ENCODE data around the gene THSD8.
A peak's percentile ranks its signal among the peaks of the same experiment; 100 is the strongest.

Gene THSD8

DNA sequence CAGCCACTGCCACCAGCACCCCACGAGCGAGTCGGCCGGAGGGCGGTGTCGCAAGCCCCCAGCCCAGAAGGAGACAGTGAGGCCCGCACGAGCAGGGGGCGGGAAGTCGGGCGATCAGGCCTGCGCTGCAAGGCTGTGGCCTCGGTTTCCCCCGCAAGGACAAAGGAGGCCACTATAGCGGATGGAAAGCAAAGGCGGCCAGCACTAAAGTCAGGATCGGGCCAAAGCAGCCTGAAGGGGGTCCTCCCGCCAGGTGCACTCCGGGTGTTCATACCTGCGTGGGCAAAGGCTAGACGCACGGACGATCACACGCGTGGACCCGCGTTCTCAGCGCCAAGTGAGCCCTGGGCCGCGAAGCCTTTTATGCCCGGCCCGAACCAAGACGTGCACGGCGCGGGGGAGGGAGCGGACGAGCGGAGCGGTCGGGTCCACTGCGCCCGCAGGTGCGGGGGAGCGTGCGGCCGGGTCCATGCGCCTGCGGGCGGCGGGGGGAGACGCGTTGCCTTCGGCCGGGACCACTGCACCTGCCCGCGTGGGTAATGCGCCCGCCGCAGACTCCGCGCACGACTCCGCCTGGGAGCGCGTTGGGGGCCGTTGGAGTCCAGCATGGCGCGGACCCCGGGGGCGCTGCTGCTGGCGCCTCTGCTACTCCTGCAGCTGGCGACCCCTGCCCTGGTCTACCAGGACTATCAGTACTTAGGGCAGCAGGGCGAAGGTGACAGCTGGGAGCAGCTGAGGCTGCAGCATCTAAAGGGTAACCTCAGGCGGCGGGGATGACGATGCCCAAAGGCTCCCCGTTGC lies at the start of gene THSD8, which contains the start of gene PRDX2:
Gene THSD8, plus strand, starts transcription at position 604 of the 801 bp plus-strand sequence. Its CDS starts 3 bp downstream, at position 607.
Gene PRDX2, minus strand, starts transcription at position 335 of the 801 bp plus-strand sequence. CDS start 539 bp downstream, outside the sequence.
- DNase-seq (ENCODE audit: low spot score), result peak; percentile 87

DNA sequence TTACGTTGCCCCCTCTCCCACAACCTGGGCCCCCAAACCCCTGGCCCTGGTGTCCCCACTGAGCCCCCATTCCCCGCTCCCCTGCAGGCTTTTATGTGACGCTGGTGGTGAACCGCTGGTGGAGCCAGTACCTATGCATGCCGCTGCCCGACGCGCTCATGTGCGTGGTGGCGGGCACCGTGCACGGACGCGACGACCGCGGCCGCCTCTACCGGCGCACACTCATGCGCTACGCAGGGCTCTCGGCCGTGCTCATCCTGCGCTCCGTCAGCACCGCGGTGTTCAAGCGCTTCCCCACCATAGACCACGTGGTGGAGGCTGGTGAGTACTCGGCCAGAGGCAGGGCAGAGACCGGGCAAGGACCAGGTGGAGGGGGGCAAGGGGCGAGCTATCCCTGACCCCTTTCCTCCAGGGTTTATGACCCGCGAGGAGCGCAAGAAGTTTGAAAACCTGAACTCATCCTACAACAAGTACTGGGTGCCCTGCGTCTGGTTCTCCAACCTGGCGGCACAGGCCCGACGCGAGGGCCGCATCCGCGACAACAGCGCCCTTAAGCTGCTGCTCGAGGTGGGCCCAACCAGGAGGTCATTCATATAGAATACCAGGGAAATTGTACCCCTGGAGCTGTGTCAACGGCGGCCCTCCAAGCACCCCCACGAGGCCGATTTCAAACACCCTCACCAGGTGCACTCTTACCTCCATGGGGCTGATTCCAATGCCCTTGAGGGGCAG lies 47.2 kb upstream of the THSD8 start:
- DNase-seq (ENCODE audit: low spot score), result no peak

DNA sequence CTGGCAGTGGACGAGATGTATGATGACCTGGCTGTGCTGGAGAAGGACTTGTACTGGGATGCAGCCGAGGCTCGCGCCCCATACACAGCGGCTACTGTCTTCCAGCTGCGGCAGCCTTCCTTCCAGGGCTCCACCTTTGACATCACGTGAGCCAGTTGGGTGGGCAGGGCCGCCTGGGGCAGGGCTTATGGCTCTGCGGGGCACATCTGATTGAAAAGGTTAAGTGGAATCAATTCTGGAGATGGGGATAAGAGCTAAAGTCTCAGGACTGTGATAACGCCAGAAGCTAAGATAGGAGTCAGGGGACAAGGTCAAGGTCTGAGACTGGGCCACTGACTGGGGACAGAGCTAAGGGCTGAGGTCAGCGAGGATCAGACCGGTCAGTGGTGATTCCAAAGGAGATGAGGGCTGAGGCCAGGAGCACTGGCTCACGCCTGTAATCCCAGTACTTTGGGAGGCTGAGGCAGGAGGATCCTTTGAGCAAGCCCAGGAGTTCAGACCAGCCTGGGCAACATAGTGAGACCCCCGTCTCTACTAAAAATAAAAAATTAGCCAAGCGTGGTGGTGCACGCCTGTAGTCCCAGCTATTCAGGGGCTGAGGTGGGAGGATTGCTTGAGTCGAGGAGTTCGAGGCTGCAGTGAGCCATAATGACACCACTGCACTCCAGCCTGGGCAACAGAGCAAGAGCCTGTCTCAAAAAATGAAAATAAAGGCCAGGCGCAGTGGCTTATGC lies 45.6 kb upstream of the THSD8 start:
- no peak for DNase-seq (ENCODE audit: low spot score)

DNA sequence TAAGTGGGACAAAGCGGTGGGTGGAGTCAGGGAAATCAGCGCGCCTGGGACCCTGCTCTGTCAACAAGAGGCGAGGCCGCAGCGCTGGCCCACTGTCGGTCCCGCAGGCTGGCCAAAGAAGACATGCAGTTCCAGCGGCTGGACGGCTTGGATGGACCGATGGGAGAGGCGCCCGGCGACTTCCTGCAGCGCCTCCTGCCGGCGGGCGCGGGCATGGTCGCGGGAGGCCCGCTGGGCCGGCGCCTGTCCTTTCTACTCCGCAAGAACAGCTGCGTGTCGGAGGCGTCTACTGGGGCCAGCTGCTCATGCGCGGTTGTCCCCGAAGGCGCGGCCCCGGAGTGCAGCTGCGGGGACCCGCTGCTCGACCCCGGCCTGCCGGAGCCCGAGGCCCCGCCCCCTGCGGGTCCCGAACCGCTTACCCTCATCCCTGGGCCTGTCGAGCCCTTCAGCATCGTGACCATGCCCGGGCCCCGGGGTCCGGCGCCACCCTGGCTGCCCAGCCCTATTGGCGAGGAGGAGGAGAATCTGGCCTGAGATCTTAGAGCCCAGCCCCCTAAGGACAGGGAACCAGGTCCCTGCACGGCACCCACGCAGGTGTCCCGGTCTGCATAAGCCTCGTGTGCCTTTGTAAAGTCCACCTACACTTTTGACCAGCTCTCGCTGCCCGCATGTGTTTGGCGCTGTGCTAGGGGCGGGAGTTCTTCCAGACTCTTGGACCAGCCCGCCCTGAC lies 44.2 kb upstream of the THSD8 start:
- DNase-seq (ENCODE audit: low spot score), result peak; percentile 94

DNA sequence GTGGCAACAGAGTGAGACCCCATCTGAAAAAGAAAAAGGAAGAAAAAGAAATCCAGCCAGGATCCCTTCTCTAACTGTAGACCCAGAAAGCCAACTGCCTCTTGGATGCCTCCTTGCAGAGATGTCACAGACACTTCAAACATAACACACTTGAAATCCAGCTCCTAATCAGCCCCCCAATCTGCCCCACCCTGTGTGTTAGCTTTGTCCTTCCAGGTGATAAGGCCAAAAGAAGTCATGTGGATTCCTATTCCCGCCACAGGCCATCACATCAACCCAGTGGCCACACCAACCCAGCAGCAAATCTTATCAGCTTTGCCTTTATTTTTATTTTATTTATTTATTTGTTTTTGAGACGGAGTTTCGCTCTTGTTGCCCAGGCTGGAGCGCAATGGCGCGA lies 42.2 kb upstream of the THSD8 start:
- DNase-seq (ENCODE audit: low spot score), result no peak

DNA sequence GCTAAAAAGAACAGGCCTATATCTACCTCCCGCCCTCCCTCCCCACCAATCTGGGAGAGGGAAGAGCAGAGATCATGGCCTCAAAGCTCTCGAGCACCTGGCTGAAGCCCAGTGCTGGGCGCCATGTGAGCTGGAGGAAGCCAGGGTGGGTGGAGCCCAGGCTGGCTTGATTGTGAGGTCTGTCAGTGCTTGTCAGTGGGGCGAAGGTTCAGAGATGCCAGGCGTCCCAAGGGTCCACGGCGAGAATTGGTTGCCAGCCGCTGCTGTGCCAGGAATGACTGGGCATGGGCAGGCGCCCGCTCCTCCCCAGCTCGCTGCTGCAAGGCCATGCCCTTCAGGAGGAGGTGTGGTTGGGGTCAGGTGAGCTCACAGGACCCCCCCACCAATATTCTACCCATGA lies 38.8 kb upstream of the THSD8 start:
- DNase-seq (ENCODE audit: low spot score), result no peak

DNA sequence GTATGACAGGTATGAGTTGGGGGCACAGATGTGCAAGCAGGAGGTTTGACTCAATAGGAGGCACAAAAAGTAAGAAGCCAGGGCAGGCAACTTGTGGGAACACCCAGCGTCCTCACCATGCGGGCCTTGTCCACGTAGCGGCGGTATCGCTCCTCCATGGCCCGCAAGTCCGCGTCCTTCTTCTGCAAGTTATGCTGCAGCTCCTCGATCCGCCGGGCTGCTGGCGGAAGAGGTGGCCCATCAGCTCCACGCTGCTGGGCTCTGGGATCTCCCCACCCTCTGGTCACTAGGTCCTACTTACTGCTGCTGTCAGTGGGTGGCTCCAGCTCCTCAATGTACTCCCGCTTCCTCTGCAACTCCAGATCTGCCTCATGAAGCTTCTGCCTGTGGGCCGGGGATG lies 37.2 kb upstream of the THSD8 start:
- no peak for DNase-seq (ENCODE audit: low spot score)

DNA sequence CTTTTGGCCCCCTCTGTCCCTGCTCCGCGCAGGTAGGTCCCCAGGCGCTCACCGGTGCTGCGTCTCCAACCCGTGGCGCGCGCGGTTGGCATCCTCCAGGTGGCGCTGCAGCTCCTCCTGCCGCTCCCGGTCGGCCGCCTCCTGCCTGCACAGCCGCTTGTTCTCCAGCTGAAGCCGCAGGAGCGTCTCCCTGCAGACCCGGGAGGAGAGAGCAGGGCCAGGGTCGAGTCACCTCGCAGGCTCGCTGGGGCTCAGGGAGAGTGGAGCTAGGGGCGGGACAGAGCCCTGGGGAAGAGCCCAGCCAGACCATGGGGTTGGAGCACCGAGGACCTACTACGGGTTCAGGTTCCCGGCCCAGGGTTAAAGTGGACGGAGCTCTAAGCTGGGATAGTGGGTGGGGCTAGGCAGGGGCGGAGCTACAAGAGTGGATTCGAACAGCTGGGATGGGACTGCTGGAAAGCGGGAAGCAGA lies 35.8 kb upstream of the THSD8 start:
- peak; percentile 85 for DNase-seq (ENCODE audit: low spot score)

DNA sequence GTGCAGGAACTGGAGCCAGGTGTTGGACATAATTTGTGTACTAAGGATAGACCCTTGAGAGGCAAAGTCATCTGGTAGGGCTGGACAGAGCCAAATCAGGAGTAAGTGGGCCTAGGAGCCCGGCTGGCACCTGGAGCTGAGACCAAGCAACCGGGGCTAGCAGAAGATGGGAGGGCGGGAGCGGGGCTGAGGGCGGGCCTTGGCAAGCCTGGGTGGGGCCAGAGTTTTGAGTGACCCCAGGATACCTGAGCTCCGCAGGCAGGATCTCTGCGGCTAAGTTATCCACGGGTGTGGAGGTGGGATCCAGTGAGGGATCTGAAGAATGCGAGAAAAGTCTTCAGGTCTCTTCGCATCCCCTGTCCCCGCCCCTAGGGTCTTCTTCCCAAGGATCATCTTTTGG lies 34.7 kb upstream of the THSD8 start:
- DNase-seq (ENCODE audit: low spot score), result no peak

DNA sequence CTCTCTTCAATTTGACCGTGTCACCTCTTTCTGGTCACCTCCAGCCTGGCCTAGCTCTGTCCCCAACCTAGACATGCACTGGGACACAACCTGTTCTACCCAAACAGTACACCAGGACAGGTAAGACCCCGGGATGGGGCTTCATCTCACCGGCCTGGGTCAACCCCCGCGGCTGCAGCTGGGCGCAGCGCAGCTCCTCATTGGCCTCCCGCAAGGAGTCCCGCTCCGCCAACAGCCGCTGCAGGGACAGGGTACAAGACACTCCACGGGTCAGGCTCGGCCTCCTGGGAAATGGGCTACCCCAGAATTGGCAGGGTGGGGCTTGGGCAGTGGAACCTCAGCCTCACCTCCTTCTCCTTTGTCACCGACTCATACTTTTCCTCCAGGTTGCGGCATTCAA lies 34.2 kb upstream of the THSD8 start:
- DNase-seq (ENCODE audit: low spot score), result no peak

DNA sequence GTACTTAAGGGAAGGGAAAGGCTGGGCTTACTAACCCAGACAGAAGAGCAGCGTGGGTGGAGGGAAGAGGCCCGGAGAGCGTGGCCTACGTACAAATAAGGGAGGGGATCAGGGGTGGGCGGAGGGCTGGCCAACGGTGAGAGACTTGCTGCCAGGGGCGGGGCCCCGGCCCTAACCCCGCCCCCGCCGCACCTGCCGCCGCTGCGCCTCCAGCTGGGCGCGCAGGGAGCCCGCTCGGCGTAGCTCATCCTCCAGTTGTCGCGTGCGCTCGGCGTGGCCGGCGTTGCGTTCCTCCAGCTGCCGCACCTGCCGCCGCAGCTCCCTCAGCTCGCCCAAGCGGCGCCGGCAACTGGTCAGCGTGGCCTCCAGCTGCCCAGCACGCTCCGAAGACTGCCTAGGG lies 32.2 kb upstream of the THSD8 start:
- peak; percentile 86 for DNase-seq (ENCODE audit: low spot score)

DNA sequence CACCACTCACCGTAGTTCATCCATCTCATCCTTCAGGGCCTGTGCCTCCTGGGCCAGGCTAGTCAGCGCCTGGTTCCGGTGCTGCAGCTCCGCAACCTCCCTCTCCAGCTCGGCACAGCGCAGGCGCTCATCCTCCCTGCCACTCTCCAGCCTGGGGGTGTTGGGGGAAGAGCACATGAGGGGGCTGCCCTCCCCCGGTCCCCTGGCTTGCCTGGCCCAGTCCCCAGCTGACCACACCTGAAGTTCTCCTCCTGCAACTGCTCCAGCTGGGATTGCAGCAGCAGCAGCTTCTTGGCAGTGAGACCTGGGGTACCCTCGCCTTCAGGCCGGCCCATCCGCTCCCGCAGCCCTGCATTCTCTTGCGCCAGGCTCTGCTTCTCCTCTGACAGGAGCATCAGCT lies 30.9 kb upstream of the THSD8 start:
- DNase-seq (ENCODE audit: low spot score), result no peak

DNA sequence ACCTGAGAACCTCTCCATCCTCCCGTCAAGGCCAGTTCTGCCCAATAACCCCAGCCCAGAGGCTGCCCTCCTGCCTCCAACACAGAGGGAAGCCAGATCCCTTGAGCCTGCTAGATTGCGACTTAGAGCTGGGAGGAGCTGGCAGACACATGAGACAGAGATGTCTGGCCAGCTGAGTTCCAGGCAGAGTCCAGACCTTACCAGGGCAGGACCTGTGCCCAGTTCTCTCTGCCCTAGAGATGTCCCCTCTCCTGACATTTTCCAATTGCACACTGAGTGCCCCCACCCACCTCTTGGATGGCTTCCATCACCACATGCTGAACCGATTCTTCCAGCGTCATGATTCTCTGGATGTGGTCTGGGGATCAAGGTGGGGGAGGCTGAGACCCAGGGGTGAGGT lies 29.5 kb upstream of the THSD8 start:
- DNase-seq (ENCODE audit: low spot score), result no peak

DNA sequence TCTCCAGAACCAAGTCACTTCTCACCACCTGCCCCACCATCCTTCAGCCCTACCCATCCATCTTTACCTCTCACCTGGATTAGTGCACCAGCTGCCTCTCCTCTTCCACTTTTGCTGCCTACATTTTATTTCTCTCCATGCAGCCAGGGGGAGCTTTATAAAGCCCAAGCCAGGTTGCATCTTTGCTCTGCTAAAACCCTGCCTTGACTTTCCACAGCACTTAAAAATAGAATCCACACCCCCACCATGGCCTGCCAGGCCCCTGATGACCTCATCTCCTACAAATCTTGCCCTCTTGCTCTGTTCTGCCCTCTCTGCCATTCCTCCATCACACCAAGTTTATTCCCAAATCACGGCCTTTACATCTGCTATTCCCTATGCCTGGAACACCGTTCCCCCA lies 28.3 kb upstream of the THSD8 start:
- DNase-seq (ENCODE audit: low spot score), result no peak

DNA sequence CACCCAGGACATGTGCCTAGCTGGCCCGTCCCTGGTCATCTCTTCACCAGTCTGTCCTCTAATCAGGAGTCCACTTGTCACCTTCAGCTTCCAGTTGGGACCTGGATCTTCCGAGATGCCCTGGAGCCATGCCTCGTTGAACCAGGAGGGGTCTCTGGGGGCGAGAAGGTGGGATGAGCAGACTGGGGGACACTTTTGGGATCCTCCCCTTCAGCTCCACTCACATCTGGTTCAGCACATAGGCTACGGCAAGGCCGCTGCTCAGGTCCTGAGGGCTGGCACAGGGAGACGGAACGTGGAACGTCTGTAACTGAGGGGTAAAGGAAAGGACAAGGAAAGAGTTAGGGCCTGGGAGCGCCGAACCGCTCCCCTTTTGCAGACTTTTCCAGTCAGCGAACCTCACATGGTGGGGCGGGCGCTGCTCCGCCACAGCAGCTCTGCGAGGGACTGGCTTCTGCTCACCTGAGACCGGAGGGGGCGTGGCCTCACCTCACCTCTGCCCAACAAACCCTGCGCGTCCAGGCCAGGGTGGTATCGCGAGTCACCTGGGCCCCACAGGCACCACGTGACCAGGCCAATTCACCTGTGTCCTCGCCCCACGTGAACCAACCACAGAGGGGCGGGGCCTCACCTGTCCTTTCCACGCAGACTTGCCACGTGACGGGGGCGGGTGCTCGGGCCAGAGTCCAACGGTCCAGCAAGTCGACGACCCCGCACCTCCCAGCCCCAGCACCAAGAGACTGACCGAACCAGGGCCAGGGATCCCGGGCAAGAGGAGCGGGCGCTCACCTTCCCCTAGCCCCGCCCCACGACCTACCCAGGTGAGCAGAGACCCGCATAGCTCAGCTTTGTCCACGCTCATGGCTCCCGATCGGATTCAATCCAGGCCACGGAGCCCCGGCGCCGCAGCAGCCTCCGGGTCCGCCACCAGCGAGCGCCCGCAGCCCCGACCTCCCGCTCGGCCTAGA lies 27.0 kb upstream of the THSD8 start, which contains the start of gene HOOK2:
Gene HOOK2, minus strand, starts transcription at position 965 of the 968 bp plus-strand sequence. Its CDS starts 103 bp downstream, at position 862.
- DNase-seq (ENCODE audit: low spot score), result peak; percentile 84

DNA sequence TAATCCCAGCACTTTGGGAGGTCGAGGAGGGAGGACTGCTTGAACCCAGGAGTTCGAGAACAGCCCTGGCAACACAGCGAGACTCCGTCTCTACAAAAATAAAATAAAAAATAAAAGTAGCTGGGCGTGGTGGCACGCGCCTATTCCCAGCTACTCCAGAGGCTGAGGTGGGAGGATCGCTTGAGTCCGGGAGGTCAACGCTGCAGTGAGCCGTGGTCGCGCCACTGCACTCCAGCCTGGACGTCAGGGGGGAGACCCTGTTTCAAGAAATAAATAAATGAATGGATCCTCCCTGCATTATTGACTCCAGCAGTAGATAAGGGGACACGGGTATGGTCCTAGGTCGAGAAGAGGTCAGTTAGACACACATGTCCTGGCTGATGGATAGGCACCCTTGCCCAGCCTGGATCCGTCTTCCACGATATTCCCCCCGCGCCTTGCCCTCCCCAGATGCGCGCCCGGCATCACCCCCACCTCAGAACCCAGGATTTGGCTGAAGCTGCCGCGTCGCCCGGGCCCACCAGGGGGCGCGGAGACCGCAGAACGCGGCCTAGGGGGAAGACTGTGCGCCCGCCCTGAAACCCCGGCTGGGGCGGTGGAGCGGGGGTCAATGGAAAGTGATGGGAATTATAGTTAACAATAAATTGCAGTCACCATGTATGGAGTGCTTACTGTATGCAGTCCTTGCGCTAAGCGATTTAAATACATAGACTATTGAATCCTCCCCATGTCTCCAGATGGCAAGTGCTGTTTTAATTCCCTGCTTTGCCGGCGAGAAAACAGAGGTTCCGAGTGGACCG lies 24.5 kb upstream of the THSD8 start:
- peak; percentile 72 for DNase-seq (ENCODE audit: low spot score)

DNA sequence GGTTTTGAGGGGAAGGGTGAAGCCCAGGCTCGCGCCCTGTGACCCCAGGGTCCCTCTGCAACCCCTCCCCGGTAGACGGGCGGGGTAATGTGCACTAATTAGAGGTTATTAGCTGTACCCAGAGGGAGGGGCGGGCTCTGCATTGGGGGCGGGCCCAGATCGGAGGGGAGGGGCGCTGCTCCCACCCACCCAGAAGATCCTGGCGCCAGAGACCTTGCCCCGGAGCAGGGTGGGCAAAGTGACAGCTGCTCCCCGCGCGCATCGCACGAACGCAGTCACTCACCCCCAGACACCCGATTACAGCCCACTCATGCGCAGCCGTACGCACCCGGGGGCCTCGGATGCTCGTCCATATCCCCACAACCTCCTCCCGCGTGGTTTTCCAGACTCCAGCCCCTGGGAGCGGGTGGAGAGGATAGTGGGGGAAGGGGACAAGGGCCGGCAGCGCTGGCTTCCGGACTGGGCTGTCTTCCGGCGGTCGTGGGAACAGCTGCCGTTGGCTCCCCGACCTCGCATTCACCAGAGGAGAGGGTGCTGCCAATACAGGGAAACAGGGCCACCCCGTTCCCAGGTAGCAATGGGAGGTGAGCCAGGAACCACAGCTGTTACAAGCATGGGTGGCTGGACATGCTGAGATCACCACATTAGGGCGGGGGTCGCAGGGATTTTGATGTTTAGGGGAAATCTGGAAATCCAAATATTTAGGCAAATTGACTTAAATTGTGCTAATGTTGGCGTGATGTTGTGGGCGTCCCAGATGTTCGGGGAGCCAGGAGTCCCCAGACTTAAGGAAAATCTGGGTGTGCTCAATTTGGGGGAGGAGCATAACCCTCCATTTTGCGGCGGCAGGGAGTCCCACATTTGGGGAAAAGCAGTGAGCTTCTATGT lies 23.6 kb upstream of the THSD8 start:
- no peak for DNase-seq (ENCODE audit: low spot score)

DNA sequence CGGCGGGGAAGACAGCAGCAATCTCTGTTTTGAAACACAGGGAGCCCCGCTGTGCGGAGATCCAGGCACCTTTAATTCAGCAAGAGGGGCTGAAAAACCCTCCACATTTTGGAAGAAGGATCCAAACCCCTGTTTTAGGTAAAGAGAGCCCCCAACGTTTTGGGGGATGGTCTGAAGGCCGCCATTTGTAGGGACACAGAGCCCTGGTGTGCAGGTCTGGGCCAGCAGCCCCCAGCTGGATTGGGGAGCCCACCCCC lies 23.0 kb upstream of the THSD8 start:
- DNase-seq (ENCODE audit: low spot score), result no peak
